HL-60 (cell line): ENCODE data around the gene BCAS4.
A peak's percentile ranks its signal among the peaks of the same experiment; 100 is the strongest.

ENCODE experiments used
- DNase-seq, 2 experiments: peaks; one replicate each; pipeline ENCODE4 v3.0.0-alpha.2; 2010 to 2020; ENCODE audit warnings: low read depth in 1 of 2, low spot score in 1 of 2
- H3K27ac ChIP-seq: fragments of 250-450 bp; sonication (Bioruptor Pico); replicated peaks from 2 replicates; pipeline ENCODE4 v1.5.1; 2020; ENCODE audit warnings: mild to moderate bottlenecking, moderate library complexity
- H3K27me3 ChIP-seq: fragments of 250-450 bp; sonication (Bioruptor Pico); 2 replicates; pipeline ENCODE4 v1.5.1; 2021; ENCODE audit warnings: mild to moderate bottlenecking, moderate library complexity; ENCODE audit not compliant: insufficient read depth, poor library complexity, severe bottlenecking
- H3K4me3 ChIP-seq: replicated peaks from 2 replicates; pipeline ENCODE4 v1.5.1; 2011; ENCODE audit warnings: mild to moderate bottlenecking, control low read depth, low read length; ENCODE audit not compliant: insufficient read depth
- GABPA ChIP-seq: IDR thresholded peaks from 2 replicates; pipeline ENCODE4 v1.6.1; 2012; ENCODE audit warnings: low read depth
- POLR2AphosphoS5 ChIP-seq: IDR thresholded peaks from 2 replicates; pipeline ENCODE4 v1.6.1; 2012; ENCODE audit warnings: low read depth
- SPI1 ChIP-seq: IDR thresholded peaks from 2 replicates; pipeline ENCODE4 v1.6.1; 2012; ENCODE audit warnings: low read depth, mild to moderate bottlenecking, borderline replicate concordance
- TF ChIP-seq, protein P1 (sequence below): IDR thresholded peaks from 2 replicates; pipeline ENCODE4 v1.6.1; 2012; ENCODE audit warnings: low read depth; ENCODE audit not compliant: insufficient replicate concordance
- TF ChIP-seq, protein P2 (sequence below): IDR thresholded peaks from one replicate; pipeline ENCODE4 v1.5.1; 2011; ENCODE audit warnings: low read length, control low read depth, inconsistent platforms; ENCODE audit not compliant: insufficient read depth

The BCAS4 gene

DNA sequence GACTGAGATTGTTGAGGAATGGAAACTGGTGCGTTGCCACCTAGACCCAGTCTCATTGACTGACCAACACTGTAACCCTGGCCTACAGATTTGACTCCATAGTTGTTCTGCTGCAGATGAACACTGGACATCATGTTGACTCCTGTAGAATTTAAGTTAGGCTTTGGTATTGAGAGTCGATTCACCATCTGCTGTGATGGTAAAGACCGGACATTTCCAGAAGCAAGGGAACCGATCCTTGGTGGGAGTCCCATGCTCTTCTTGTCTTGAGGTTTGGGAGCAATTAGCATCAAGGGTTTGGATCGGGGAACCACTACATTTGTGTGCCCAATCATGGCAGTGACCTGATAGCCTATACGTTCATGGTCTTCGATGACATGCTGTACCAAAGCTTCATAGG lies 98.8 kb downstream of the BCAS4 start:
- H3K27ac ChIP-seq = no peak overlapping the region
- DNase-seq = no peak
- no peak overlapping the region for H3K4me3 ChIP-seq
- TF ChIP-seq GABPA = no peak
- TF ChIP-seq, protein P1, sequence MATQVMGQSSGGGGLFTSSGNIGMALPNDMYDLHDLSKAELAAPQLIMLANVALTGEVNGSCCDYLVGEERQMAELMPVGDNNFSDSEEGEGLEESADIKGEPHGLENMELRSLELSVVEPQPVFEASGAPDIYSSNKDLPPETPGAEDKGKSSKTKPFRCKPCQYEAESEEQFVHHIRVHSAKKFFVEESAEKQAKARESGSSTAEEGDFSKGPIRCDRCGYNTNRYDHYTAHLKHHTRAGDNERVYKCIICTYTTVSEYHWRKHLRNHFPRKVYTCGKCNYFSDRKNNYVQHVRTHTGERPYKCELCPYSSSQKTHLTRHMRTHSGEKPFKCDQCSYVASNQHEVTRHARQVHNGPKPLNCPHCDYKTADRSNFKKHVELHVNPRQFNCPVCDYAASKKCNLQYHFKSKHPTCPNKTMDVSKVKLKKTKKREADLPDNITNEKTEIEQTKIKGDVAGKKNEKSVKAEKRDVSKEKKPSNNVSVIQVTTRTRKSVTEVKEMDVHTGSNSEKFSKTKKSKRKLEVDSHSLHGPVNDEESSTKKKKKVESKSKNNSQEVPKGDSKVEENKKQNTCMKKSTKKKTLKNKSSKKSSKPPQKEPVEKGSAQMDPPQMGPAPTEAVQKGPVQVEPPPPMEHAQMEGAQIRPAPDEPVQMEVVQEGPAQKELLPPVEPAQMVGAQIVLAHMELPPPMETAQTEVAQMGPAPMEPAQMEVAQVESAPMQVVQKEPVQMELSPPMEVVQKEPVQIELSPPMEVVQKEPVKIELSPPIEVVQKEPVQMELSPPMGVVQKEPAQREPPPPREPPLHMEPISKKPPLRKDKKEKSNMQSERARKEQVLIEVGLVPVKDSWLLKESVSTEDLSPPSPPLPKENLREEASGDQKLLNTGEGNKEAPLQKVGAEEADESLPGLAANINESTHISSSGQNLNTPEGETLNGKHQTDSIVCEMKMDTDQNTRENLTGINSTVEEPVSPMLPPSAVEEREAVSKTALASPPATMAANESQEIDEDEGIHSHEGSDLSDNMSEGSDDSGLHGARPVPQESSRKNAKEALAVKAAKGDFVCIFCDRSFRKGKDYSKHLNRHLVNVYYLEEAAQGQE = no peak
- TF ChIP-seq POLR2AphosphoS5 = peak; percentile 17; the same call in 1 of the 2 replicates
- no peaks in the 10 kb centered on the region for H3K27me3 ChIP-seq

DNA sequence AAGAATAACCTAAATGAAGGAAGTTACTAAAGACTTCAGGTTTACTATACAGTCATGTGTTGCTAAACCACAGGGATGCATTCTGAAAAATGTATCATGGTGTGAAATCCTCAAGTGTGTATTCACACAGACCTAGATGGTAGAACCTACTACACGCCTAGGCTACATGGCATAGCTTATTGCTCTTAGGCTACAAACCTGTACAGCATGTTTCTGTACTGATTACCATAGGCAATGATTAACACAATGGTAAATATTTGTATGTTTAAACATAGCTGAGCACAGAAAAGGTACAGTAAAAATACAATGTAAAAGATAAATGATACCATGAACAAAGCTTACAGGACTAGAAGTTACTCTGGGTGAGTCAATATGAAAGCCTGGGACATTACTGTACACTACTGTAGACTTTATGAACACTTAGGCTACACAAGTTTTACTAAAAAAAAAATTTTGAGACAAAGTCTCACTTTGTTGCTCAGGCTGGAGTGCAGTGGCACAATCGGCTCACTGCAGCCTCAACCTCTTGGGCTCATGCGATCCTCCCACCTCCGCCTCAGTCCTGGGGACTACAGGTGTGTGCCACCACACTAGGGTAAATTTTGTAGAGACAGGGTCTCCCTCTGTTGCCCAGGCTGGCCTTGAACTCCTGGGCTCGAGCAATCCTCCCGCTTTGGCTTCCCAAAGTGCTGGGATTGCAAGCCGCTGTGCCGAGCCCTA lies 100.4 kb downstream of the BCAS4 start:
- DNase-seq = no peak
- no peaks in the 10 kb centered on the region for H3K27me3 ChIP-seq
- TF ChIP-seq SPI1 = no peak
- TF ChIP-seq, protein P2, sequence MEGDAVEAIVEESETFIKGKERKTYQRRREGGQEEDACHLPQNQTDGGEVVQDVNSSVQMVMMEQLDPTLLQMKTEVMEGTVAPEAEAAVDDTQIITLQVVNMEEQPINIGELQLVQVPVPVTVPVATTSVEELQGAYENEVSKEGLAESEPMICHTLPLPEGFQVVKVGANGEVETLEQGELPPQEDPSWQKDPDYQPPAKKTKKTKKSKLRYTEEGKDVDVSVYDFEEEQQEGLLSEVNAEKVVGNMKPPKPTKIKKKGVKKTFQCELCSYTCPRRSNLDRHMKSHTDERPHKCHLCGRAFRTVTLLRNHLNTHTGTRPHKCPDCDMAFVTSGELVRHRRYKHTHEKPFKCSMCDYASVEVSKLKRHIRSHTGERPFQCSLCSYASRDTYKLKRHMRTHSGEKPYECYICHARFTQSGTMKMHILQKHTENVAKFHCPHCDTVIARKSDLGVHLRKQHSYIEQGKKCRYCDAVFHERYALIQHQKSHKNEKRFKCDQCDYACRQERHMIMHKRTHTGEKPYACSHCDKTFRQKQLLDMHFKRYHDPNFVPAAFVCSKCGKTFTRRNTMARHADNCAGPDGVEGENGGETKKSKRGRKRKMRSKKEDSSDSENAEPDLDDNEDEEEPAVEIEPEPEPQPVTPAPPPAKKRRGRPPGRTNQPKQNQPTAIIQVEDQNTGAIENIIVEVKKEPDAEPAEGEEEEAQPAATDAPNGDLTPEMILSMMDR = no peak
- TF ChIP-seq POLR2AphosphoS5 = no peak
- TF ChIP-seq, protein P1 = no peak
- TF ChIP-seq GABPA = no peak
- H3K4me3 ChIP-seq = no peak overlapping the region
- H3K27ac ChIP-seq = no peak overlapping the region

DNA sequence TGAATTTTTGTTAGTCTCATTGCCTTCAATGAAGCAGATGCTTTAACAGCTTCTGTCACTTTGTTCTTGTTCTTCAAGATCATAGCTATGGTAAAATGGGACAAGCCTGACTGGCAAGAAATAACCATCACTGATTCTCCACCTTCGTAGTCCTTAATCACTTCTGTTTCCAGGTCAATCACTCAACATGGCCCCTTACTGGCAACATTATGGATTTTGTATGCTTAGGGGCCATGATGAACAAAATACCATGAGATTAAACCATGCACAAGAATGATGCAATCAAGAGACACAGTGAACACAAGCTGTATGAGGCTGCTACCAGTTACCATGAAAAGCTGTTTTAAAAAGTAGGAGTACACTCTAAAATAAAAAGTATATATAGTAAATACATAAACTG lies 103.6 kb downstream of the BCAS4 start:
- H3K27me3 ChIP-seq = no peaks in the 10 kb centered on the region
- no peak for DNase-seq
- H3K27ac ChIP-seq = no peak overlapping the region
- TF ChIP-seq SPI1 (no peak), GABPA (no peak), POLR2AphosphoS5 (no peak)
- TF ChIP-seq, protein P2 = no peak
- TF ChIP-seq, protein P1 = no peak
- H3K4me3 ChIP-seq = no peak overlapping the region
